Colon (tissue), 2 donors: ENCODE data around the gene PYCARD.
"Not testable (repeated sequence)": the region's sequence is repeated elsewhere in the genome, so short reads cannot be mapped to it uniquely, and the experiment has no call there.

Experiments used
- FAIRE-seq: peaks from 2 replicates; lab custom pipeline; 2012; peaks lifted over from hg19 to GRCh38; lab: Jason Lieb, UNC
- donor health status: control.
- donor health status: control.

PYCARD gene

DNA sequence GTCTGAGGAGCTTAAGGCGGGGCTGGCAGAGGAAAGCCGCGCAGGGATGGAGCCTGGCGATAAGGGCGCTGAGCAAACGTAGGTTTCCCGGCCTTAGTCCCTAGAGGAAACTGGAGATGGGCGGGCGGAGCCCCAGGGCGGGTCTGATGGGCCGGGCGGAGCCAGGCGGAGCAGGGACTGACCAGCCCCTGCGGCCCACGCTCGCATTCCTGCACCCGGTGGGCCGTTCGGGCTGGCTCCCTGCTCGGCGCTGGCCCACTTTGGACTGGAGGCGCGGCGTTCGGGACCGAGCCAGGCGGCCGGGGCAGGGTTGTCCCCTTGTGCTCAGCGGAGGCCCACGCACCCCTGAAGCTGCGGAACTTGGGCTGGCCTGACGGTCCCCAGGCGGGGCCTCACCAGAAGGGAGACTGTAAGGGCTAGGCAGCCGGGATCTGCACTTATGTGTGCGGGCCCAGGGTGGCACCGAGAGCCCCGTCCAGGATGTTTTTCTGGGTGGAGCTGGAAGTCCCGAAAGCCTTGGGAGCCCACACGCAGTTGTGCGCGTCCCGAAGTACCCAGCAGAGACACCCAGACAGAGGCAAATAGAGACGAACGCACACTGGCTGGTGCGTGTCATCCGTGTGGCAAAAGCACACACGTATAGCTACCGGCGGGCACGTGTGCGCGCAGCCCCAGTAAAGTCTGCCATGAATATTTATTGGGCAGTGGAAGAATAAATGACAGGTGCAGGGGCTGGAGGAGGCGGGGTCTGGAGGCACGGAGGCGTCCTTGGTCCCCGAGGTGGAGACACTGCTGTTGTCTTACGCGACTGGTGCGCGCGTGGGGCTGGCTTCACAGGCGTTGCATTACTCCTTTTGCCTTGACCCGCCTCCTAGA, 13.0 kb upstream of the PYCARD start:
- FAIRE-seq = no peak

DNA sequence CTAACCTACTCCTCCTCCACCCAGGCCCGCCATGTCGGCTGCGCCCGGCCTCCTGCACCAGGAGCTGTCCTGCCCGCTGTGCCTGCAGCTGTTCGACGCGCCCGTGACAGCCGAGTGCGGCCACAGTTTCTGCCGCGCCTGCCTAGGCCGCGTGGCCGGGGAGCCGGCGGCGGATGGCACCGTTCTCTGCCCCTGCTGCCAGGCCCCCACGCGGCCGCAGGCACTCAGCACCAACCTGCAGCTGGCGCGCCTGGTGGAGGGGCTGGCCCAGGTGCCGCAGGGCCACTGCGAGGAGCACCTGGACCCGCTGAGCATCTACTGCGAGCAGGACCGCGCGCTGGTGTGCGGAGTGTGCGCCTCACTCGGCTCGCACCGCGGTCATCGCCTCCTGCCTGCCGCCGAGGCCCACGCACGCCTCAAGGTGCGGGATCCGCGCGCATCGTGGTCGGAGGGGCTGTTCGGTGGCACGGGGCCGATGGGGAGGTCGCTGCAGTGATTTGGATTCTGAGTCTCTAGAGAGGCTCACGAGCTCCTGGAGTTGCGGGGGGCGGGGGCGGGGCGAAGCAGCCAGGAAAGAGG, 12.2 kb upstream of the PYCARD start:
- FAIRE-seq = no peak

GRCh38 chr16:31213877-31214707, 11.5 kb upstream of the PYCARD start, which contains the start of gene TRIM72:
TSS of gene TRIM72 (plus strand) at chr16:31214119. CDS start at chr16:31214739, 620 bp downstream.
- FAIRE-seq = no peak

DNA sequence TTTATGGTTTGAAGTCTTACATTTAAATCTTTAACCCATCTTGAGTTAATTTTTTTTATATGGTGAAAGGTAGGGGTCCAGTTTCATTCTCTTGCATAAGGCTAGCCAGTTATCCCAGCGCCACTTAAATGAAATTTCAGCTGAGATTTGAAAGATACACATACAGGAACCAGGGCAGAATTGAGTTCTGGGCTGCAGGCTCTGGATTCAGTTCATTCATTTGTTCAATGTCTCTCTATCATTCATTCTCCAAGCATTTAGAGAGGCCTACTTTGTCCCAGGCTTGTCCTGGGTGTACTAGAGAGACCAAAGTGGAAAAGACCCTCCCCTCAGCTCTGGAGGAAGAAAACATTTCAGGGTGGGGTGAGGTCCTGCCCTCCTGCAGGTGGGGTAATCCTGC, 10.8 kb upstream of the PYCARD start:
- no peak for FAIRE-seq

DNA sequence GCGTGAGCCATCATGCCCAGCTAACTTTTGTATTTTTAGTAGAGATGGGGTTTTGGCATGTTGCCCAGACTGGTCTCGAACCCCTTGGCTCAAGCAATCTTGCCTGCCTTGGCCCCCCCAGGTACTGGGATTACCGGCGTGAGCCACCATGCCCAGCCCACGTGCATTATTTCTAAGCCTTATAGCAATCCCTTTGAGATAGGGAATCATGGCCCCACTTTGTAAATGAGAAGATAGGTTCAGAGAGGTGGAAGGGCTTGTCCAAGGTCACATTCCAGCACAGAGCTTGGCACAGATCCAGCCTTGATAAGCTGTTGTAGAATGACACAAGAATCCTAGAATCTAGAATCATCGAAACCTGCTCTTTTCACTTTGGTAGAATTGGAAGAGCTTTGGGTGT, 4.2 kb upstream of the PYCARD start:
- FAIRE-seq = no peak

DNA sequence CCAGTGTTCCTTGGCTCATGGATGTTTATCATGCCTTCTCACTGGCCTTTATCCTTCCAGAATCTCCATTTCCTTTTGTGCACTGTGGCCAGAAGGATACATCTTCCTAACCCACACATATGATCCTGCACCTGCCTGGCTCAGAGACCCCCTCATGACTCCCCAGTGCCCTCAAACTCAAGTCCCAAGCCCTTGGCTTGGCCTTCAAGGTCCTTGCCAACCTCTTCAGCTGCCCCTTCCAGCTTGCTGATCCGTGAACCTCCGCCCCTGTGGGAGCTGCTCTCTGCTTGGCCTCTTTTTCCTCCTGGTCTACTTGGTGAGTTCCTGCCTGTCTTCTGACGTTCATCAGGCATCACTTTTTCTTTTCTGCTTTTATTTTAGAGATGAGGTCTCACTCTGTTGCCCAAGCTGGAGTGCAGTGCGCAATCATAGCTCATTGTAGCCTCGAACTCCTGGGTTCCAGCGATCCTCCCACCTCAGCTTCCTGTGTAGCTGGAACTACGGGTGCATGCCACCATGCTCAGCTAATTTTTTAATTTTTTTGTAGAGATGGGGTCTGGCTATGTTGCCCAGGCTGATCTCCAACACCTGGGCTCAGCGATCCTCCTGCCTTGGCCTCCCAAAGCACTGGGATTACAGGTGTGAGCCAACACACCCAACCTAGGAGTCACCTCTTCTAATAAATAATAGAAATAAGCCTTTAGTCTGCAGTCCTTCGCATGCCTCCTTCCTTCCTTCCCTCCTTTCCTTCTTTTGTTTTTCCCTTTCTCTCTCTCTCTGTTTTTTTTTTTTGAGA, 2.5 kb upstream of the PYCARD start:
- no peak for FAIRE-seq

DNA sequence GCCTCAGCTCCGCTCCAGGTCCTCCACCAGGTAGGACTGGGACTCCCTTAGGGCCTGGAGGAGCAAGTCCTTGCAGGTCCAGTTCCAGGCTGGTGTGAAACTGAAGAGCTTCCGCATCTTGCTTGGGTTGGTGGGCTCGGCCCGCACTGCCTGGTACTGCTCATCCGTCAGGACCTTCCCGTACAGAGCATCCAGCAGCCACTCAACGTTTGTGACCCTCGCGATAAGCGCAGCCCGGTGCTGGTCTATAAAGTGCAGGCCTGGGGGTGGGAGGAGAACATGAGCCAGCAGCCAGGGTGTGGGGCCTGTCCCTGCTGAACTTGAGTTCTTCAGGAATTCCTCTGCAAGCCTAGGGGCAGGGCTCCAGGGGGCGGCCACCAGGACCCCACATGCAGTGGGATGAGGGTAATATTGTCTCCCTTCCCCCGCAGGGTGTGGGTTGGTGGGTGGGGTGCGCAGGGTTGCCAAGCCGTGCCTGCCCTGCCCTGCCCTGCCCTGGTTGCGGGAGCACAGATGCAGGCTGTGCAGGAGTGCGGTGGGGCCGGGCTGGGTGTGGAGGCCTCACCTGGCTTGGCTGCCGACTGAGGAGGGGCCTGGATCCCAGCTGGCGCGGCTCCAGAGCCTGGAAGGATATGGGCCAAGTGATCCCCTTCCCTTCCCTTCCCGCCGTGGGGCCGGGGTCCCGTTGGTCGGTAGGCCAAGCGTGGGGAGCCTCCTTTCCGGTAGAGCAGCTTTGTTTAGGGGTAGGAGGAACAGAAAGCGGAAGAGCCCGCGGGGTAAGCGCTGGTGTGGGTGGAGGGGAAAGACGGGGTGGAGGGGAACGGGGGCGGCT, 762 bp downstream of the PYCARD start:
- FAIRE-seq = no peak

DNA sequence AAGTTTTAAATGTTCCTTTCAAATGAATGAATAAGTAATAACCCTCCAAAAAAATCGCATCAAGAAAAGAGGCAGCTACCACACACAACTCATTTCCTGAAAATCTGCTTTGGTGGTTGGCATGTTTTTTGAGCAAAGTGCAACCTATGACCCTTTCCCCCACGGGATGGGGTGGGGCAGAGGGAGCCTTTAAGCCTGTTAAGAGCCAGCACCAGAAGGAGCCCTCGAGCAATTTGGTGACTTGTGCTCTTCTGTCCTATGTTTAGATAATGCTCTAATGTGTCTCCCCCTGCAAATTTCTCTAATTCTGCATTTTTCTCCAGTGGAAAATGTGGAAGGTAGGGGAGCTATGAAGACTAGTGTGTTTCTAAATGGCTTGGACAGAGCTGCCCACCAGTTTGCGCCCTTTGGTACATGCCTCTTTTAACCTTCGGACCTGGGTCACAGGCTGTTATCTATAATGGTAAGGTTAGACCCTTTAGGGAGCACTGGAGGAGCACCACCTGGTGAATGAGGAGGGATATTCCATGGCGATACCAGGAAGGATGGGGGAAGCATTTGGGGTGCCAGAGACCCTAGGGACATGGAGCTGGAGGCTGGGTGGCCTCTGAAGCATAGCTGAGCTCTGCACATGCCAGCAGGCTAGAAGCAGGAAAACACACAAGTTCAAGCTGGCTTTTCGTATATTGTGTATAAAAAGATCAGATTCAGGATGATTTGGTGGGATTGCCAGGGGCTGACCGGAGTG, 1.6 kb downstream of the PYCARD start:
- FAIRE-seq = no peak

DNA sequence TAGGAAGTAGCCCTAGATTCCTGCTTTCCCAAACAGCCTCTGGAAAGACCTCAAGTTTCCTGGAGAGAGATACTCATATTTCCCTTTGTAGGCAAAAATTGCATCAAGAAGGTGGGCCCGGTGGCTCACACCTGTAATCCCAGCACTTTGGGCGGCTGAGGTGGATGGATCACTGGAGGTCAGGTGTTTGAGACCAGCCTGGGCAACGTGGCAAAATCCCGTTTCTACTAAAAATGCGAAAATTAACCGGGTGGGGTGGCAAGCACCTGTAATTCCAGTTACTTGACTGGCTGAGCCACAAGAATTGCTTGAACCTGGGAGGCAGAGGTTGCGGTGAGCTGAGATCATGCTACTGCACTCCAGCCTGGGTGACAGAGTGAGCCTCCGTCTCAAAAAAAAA, 2.4 kb downstream of the PYCARD start:
- FAIRE-seq = not testable (repeated sequence)

GRCh38 chr16:31199430-31200041, 3.0 kb downstream of the PYCARD start:
- no peak for FAIRE-seq

- FAIRE-seq = no peak
Observed at GRCh38 chr16:31198207-31198882, 4.2 kb downstream of the PYCARD start.

GRCh38 chr16:31196324-31197088, 6.1 kb downstream of the PYCARD start:
- no peak for FAIRE-seq

DNA sequence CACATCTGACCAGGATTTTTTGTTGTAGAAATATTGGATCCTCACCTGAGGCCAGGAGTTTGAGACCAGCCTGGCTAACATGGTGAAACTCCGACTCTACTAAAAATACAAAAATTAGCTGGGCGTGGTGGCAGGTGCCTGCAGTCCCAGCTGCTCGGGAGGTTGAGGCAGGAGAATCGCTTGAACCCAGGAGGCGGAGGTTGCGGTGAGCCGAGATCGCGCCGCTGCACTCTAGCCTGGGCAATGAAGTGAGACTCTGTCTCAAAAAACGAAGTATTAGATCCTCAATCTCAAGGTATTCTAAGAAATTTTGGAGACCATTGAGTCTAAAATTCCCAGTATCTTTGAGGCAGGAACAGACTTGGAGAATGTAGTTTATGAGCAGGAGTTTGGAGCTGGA, 6.7 kb downstream of the PYCARD start:
- FAIRE-seq = not testable (repeated sequence)

- FAIRE-seq = no peak
Observed at GRCh38 chr16:31194898-31195297, 7.7 kb downstream of the PYCARD start.

DNA sequence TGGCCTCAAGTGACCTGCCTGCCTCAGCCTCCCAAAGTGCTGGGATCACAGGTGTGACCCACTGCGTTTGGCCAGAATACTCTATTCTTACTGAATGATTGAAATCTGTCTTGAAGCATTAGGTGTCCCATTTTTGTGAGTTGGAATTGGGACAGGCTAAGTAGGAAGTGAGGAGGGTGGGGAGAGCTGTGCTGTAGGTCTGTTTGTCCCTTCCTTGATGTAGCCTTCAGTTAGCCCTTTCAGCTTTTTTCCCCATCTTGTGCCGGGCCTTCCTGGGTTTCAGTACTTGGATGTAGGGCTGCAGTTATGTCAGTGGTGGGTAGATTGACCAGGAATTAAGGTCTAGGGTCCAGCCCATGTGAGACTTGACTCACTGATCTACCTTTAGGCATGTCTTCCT, 8.7 kb downstream of the PYCARD start:
- FAIRE-seq = no peak

DNA sequence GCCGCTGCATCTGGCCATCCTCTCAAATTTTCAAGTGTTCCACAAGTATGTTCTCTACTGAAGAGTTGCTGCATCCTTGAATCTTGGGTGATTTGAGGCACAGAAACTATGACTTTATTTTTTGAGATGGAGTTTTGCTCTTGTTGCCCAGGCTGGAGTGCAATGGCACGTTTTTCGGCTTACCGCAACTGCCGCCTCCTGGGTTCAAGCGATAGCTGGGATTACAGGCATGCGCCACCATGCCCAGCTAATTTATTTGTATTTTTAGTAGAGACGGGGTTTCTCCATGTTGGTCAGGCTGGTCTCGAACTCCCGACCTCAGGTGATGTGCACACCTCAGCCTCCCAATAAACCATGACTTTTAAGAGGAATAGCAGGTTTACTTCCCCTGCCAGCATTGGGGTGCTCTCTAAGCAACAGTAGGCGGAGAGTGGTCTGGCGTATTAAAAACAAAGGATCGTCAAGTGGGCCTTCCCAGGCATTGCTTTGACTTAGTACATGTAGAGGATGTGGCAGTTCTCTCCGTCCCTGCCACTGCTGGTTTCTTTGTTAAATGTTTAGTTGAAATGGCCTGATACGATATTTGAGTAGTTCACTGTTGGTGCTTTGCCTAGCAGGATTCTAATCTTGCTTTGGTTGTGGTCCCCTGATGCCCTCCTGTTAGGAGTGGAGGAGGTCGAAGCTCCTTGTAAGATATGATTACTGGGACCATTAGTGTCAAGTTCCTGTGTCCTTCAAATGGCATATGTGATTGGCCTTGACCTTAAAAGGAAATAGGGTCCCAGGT, 9.5 kb downstream of the PYCARD start:
- FAIRE-seq = no peak

GRCh38 chr16:31191697-31192428, 10.7 kb downstream of the PYCARD start:
- FAIRE-seq = no peak
